RWPE2 (cell line): ENCODE results near the gene SGMS2.
A peak's percentile ranks its signal among the peaks of the same experiment; 100 is the strongest.

Experiments used
- ATAC-seq: fragments of 200-7000 bp; cut with Tn5 transposase; 3 replicates; pipeline ENCODE4 v1.9.1; 2021; ENCODE audit warnings: low read depth
- DNase-seq: peaks from one replicate; pipeline ENCODE4 v3.0.0-alpha.2; 2020; ENCODE audit warnings: low spot score
- H3K27ac ChIP-seq: fragments of 450-650 bp; 2 replicates; pipeline ENCODE4 v1.5.1; 2017; ENCODE audit warnings: mild to moderate bottlenecking; ENCODE audit not compliant: poor library complexity, severe bottlenecking
- H3K27me3 ChIP-seq: fragments of 250-450 bp; sonication (Bioruptor Pico); 2 replicates; pipeline ENCODE4 v1.5.1; 2021; ENCODE audit warnings: mild to moderate bottlenecking, moderate library complexity; ENCODE audit not compliant: insufficient read depth, poor library complexity, severe bottlenecking
- H3K36me3 ChIP-seq: fragments of 250-450 bp; sonication (Bioruptor Pico); 2 replicates; pipeline ENCODE4 v1.5.1; 2020; ENCODE audit warnings: low read depth, mild to moderate bottlenecking, moderate library complexity
- H3K4me1 ChIP-seq: fragments of 250-450 bp; sonication (Bioruptor Pico); 2 replicates; pipeline ENCODE4 v1.5.1; 2021; ENCODE audit warnings: mild to moderate bottlenecking, moderate library complexity; ENCODE audit not compliant: insufficient read depth, poor library complexity, severe bottlenecking
- H3K4me3 ChIP-seq: fragments of 250-450 bp; sonication (Bioruptor Pico); 2 replicates; pipeline ENCODE4 v1.5.1; 2021; ENCODE audit warnings: mild to moderate bottlenecking, moderate library complexity; ENCODE audit not compliant: severe bottlenecking
- H3K9me3 ChIP-seq: fragments of 250-450 bp; sonication (Bioruptor Pico); 2 replicates; pipeline ENCODE4 v1.5.1; 2021; ENCODE audit warnings: mild to moderate bottlenecking, moderate library complexity; ENCODE audit not compliant: severe bottlenecking
- CTCF ChIP-seq: fragments of 450-650 bp; IDR thresholded peaks from one replicate; pipeline ENCODE4 v1.5.1; 2017; ENCODE audit warnings: mild to moderate bottlenecking, moderate library complexity; ENCODE audit not compliant: poor library complexity, severe bottlenecking

Gene SGMS2

GRCh38 chr4:107814758-107815157 lies 10.0 kb upstream of the SGMS2 start:
- ATAC-seq, result no peak
- Histone ChIP-seq H3K27ac (no peak overlapping the region), H3K36me3 (no peaks in the 10 kb centered on the region), H3K4me3 (no peak overlapping the region), H3K27me3 (no peaks in the 10 kb centered on the region), H3K4me1 (no peaks in the 10 kb centered on the region), H3K9me3 (no peaks in the 10 kb centered on the region)
- no peak for TF ChIP-seq CTCF
- DNase-seq, result no peak

DNA sequence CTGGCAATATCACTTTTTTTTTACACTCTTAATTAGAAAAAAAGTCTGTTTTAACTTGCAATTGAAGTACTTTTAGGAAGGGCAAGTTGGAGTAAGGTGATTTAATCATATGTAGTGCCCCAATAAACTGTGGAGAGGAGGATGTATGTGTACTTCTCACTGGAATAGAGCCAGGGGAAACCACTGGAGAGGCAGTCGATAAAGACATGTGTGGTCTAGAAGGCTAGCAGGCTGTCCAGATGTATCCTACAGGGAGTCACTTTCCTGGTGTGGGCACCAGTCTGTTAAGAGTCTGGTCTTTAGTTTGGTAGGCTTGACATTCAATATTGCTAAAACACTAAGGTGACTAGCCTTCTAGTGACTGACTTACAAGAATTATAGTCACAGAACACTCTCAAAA lies 9.6 kb upstream of the SGMS2 start:
- H3K27ac ChIP-seq, result no peak overlapping the region
- no peaks in the 10 kb centered on the region for H3K27me3 ChIP-seq
- DNase-seq, result no peak
- H3K36me3 ChIP-seq, result no peaks in the 10 kb centered on the region
- ATAC-seq, result no peak
- TF ChIP-seq CTCF, result no peak
- H3K9me3 ChIP-seq, result no peaks in the 10 kb centered on the region
- H3K4me1 ChIP-seq, result no peaks in the 10 kb centered on the region
- no peak overlapping the region for H3K4me3 ChIP-seq

DNA sequence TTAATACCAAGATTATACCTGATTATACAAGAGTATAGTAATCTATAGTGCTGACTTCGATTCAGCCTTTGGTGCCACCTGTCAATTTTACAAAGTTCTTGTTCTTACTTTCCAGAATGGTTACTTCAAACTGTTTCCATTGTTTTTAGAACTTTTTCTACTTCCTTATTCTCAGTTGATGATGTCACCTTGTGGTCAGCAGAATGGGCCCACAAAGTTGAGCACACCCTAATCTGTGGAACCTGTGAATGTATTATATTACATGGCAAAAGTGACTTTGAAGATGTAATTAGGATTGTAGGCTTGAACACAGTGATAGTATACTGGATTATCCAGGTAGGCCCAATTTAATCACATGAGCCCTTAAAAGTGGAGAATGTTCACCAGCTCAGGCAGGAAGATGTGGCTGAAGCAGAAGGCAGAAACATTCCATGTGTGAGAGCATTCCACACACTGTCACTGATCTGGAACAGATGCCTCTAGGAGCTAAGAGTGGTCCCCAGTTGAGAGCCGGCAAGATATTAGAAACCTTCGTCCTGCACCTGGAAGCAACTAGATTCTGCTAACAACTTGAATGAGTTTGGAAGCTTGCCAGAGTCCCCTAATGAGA lies 6.3 kb upstream of the SGMS2 start:
- Histone ChIP-seq H3K9me3 (no peaks in the 10 kb centered on the region), H3K36me3 (no peaks in the 10 kb centered on the region), H3K4me3 (no peak overlapping the region), H3K4me1 (no peaks in the 10 kb centered on the region), H3K27ac (no peak overlapping the region), H3K27me3 (no peaks in the 10 kb centered on the region)
- no peak for ATAC-seq
- no peak for TF ChIP-seq CTCF
- DNase-seq, result no peak

GRCh38 chr4:107823870-107824349 lies 822 bp upstream of the SGMS2 start:
- no peaks in the 10 kb centered on the region for H3K36me3 ChIP-seq
- H3K4me3 ChIP-seq, result peak overlapping the region; percentile 92
- no peaks in the 10 kb centered on the region for H3K9me3 ChIP-seq
- H3K27ac ChIP-seq, result peak overlapping the region; percentile 85
- no peak for DNase-seq
- H3K4me1 ChIP-seq, result peaks cover 20% of the 10 kb centered on the region
- TF ChIP-seq CTCF, result no peak
- no peak for ATAC-seq
- H3K27me3 ChIP-seq, result no peaks in the 10 kb centered on the region

DNA sequence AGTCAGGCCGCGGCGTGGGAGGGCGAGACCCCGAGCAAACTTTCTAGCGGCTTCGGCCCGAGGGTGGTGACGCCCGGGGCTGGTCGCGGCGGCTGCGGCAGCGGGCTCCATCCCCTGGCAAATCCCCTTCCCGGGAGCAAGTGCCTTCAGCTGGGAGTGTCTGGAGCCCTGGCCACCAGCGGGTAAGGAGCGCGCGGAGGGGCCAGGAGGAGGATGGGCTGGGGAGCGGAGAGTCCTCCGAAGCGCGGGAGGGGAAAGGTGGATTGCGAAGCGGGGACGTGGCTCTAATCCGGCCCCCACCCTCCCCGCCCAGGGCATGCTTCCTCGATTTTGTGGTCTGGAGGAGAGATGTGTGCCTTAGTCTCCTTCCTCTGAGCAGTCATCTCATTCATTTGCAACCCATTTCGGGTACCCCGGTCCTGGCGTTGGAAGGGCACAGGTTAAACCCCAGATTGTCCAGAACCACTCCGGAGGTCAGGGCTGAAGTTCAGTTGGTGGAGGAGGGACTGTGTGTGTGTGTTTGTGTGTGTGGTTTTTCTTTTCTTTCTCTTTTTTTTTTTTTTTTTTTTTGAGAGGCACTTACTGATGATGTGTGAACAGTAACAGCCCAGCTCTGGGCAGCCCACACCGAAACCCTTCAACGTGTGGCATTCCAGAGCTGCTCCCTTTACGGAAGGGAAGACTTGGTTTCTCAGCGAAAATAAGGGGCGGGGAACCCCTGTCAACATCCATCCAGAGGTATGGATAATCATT lies 516 bp downstream of the SGMS2 start:
- TF ChIP-seq CTCF, result no peak
- Histone ChIP-seq H3K27ac (peak overlapping the region; percentile 85), H3K36me3 (peaks cover 3% of the 10 kb centered on the region; the same call in 1 of the 2 replicates), H3K4me1 (peaks cover 20% of the 10 kb centered on the region), H3K27me3 (no peaks in the 10 kb centered on the region), H3K9me3 (no peaks in the 10 kb centered on the region), H3K4me3 (peak overlapping the region; percentile 92)
- DNase-seq, result peak; percentile 68
- peak; percentile 56 for ATAC-seq
